Upper lobe of left lung (tissue), 6 donors: Measurements from ENCODE around the gene RABGEF1. TPM values are rescaled to one million over a fixed set of nuclear protein-coding genes. Genes with fewer than 3 reads are reported as not detected.
A peak's percentile ranks its signal among the peaks of the same experiment; 100 is the strongest.
"Not testable (repeated sequence)": the region's sequence is repeated elsewhere in the genome, so short reads cannot be mapped to it uniquely, and the experiment has no call there.

ENCODE experiments used
- ATAC-seq, 2 donors: fragments of 200-7000 bp; cut with Tn5 transposase; one replicate each; pipeline ENCODE4 v1.9.1; 2022; ENCODE audit warnings: mild to moderate bottlenecking in 2 of 2, moderate library complexity in 2 of 2; ENCODE audit not compliant: low FRiP score in 2 of 2
- DNase-seq, 2 donors: peaks; one replicate each; pipeline ENCODE4 v3.0.0-alpha.2; 2019 to 2020
- H3K27ac ChIP-seq, 4 donors: fragments of 200-600 bp; sonication (generic); one replicate each; pipeline ENCODE4 v1.5.1; 2016 to 2019
- H3K27me3 ChIP-seq, 4 donors: fragments of 200-600 bp; sonication (generic); one replicate each; pipeline ENCODE4 v1.5.1; 2017 to 2019
- H3K36me3 ChIP-seq, 4 donors: fragments of 200-600 bp; sonication (generic); one replicate each; pipeline ENCODE4 v1.5.1; 2016 to 2019
- H3K4me1 ChIP-seq, 4 donors: fragments of 200-600 bp; sonication (generic); one replicate each; pipeline ENCODE4 v1.5.1; 2018 to 2019
- H3K4me3 ChIP-seq, 4 donors: fragments of 200-600 bp; sonication (generic); one replicate each; pipeline ENCODE4 v1.5.1; 2017 to 2019; ENCODE audit warnings: mild to moderate bottlenecking in 2 of 4, moderate library complexity in 1 of 4
- H3K9me3 ChIP-seq, 4 donors: fragments of 200-600 bp; sonication (generic); one replicate each; pipeline ENCODE4 v1.5.1; 2018 to 2019
- EP300 ChIP-seq, 4 donors: sonication (generic); formaldehyde crosslinking; IDR thresholded peaks; one replicate each; pipeline ENCODE4 v1.5.1; 2017; ENCODE audit warnings: antibody characterized with exemption in 4 of 4, control low read depth in 2 of 4
- POLR2A ChIP-seq, 4 donors: fragments of 450-650 bp; IDR thresholded peaks; one replicate each; pipeline ENCODE4 v1.5.1; 2016 to 2017; ENCODE audit warnings: antibody characterized with exemption in 4 of 4, mild to moderate bottlenecking in 2 of 4
- POLR2AphosphoS5 ChIP-seq, 2 donors: sonication (generic); formaldehyde crosslinking; IDR thresholded peaks; one replicate each; pipeline ENCODE4 v1.5.1; 2017; ENCODE audit warnings: antibody characterized with exemption in 2 of 2
- WGBS, 2 donors: methylation state at CpG; one replicate each; pipeline ENCODE4 v1.1.5; 2017 to 2018; 5-methylcytosine and 5-hydroxymethylcytosine counted together
- total RNA-seq, 6 donors: library from RNA; depleted of rRNA in 4 of 6; stranded (reverse); fragments of >200 nt in 4 of 6; gene quantifications; one replicate each; pipeline versions ENCODE4 v1.1.0 to v1.2.1, GENCODE V29; 2016 to 2021
- TF ChIP-seq, protein P1 (sequence below), 6 experiments: fragments of 450-650 bp in 4 of 6; fragments of 200-600 bp in 2 of 6; sonication (generic) in 2 of 6; IDR thresholded peaks; one replicate each; pipeline ENCODE4 v1.5.1; 2016 to 2019; ENCODE audit warnings: antibody characterized with exemption in 6 of 6
- donor health status: DM: no; HTN: no; CAD: no; lungs with moderate emphysema.
- donor health status: DM: no; HTN: yes; CAD: no; lungs with severe emphysema.

The RABGEF1 gene
- total RNA-seq, 6 donors from 2014 or later, result 20.7 to 35.6 (median 30.3) TPM

- Histone ChIP-seq H3K27ac (peak overlapping the region; percentile 97 to 99 (median 98)), H3K27me3 (no peaks in the 10 kb centered on the region), H3K4me1 (peaks cover 11 to 51% (median 15%) of the 10 kb centered on the region in 4 donors), H3K36me3 (no peaks in the 10 kb centered on the region), H3K4me3 (peak overlapping the region; percentile 66 to 95 (median 81)), H3K9me3 (peaks cover 0 to 8% (median 6%) of the 10 kb centered on the region in 4 donors)
- WGBS, 2 donors, result 60 to 70% methylated on average over 14 of the region's 14 CpGs
- TF ChIP-seq POLR2AphosphoS5 (IDR thresholded peaks at IDR 0.05) (no peak), POLR2A (IDR thresholded peaks at IDR 0.05) (no peak), EP300 (IDR thresholded peaks at IDR 0.05) (no peak)
- DNase-seq (no peak), ATAC-seq (no peak)
Observed at GRCh38 chr7:66739477-66739876, 1.1 kb upstream of the RABGEF1 start.

DNA sequence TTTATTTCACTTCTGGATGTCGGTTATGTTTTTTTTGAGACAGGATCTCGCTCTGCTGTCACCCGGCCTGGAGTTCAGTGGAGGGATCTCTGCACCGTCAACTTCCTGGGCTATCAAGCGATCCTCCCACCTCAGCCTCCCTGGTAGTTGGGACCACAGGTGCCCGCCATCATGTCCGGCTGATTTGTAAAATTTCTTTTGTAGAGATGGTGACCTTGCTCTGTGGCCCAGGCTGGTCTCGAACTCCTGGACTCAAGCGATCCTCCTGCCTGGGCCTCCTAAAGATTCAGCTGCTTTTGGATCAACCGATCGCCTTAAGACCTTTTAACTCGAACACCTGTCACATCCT lies 606 bp upstream of the RABGEF1 start:
- Histone ChIP-seq H3K36me3 (no peaks in the 10 kb centered on the region), H3K27ac (peak overlapping the region; percentile 97 to 99 (median 98)), H3K9me3 (peaks cover 0 to 8% (median 6%) of the 10 kb centered on the region in 4 donors), H3K4me3 (peak overlapping the region; percentile 66 to 95 (median 81)), H3K27me3 (no peaks in the 10 kb centered on the region), H3K4me1 (peaks cover 11 to 55% (median 17%) of the 10 kb centered on the region in 4 donors)
- WGBS, 2 donors, result 13 to 15% methylated on average over 9 to 12 of the region's 12 CpGs
- ATAC-seq, result no peak
- TF ChIP-seq POLR2A (IDR thresholded peaks at IDR 0.05) (no peak), POLR2AphosphoS5 (IDR thresholded peaks at IDR 0.05) (no peak), EP300 (IDR thresholded peaks at IDR 0.05) (no peak)
- TF ChIP-seq, protein P1, sequence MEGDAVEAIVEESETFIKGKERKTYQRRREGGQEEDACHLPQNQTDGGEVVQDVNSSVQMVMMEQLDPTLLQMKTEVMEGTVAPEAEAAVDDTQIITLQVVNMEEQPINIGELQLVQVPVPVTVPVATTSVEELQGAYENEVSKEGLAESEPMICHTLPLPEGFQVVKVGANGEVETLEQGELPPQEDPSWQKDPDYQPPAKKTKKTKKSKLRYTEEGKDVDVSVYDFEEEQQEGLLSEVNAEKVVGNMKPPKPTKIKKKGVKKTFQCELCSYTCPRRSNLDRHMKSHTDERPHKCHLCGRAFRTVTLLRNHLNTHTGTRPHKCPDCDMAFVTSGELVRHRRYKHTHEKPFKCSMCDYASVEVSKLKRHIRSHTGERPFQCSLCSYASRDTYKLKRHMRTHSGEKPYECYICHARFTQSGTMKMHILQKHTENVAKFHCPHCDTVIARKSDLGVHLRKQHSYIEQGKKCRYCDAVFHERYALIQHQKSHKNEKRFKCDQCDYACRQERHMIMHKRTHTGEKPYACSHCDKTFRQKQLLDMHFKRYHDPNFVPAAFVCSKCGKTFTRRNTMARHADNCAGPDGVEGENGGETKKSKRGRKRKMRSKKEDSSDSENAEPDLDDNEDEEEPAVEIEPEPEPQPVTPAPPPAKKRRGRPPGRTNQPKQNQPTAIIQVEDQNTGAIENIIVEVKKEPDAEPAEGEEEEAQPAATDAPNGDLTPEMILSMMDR (IDR thresholded peaks at IDR 0.05), result no peak
- no peak for DNase-seq

DNA sequence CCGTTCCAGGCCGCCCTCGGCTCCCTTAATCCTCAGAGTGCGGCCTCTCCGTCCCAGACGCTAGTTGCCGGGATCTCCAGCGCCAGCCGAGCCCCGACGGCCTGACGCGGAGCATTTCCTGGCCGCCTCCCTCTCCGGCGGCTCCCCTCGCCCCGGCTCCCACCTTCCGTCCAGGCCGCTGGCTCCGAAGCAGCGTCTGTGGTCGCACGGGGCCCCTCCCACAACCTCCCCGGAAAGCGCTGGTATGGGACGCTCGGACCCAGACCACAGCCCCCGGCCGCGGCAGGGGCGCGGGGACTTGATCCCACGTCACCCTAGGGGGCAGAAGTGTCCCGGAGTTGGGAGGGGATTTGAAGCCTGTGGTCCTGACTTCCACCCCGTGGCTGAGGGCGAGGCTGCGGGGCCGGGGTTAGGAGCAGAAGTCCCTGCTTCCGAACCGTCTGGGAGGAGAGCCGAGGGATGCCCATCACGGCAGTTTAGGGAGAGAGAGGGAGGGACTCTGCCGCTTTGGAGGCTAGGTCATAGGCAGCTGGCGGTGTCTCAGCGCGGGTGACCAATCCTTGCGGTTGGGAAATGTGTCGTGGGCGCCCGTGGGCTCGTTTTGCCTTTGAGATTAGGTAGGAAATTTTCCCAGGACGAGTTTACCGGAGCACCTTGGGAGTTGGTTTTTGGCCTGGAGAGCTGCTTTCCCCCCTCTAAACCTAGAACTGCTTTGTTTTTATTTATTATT lies 612 bp downstream of the RABGEF1 start:
- not testable (repeated sequence) for H3K27me3 ChIP-seq, H3K9me3 ChIP-seq, H3K36me3 ChIP-seq
- TF ChIP-seq POLR2AphosphoS5 (IDR thresholded peaks at IDR 0.05), result peak in 1 of 2 donors; percentile 24
- TF ChIP-seq, protein P1 (IDR thresholded peaks at IDR 0.05), result peak in 2 of 6 experiments; percentile 8 to 15
- TF ChIP-seq POLR2A (IDR thresholded peaks at IDR 0.05), result peak in 1 of 4 donors; percentile 19
- DNase-seq, result peak; percentile 48 to 91
- Histone ChIP-seq H3K27ac (peak overlapping the region; percentile 97 to 99 (median 98)), H3K4me3 (peak overlapping the region; percentile 66 to 95 (median 81)), H3K4me1 (peaks cover 11 to 55% (median 17%) of the 10 kb centered on the region in 4 donors)
- WGBS, 2 donors, result 1 to 3% methylated on average over 11 to 32 of the region's 54 CpGs
- ATAC-seq, result peak; percentile 74 to 81

- DNase-seq (no peak), ATAC-seq (no peak)
- Histone ChIP-seq H3K4me3 (peak overlapping the region; percentile 66 to 95 (median 81)), H3K27me3 (no peaks in the 10 kb centered on the region), H3K36me3 (no peaks in the 10 kb centered on the region), H3K27ac (peak overlapping the region; percentile 97 to 99 (median 98)), H3K9me3 (no peaks in the 10 kb centered on the region), H3K4me1 (peaks cover 11 to 55% (median 17%) of the 10 kb centered on the region in 4 donors)
- 56 to 58% methylated on average over 17 of the region's 17 CpGs for WGBS, 2 donors
- TF ChIP-seq, protein P1 (IDR thresholded peaks at IDR 0.05), result no peak
- TF ChIP-seq EP300 (IDR thresholded peaks at IDR 0.05) (no peak), POLR2A (IDR thresholded peaks at IDR 0.05) (no peak), POLR2AphosphoS5 (IDR thresholded peaks at IDR 0.05) (no peak)
Observed at GRCh38 chr7:66741710-66742049, 1.1 kb downstream of the RABGEF1 start.

DNA sequence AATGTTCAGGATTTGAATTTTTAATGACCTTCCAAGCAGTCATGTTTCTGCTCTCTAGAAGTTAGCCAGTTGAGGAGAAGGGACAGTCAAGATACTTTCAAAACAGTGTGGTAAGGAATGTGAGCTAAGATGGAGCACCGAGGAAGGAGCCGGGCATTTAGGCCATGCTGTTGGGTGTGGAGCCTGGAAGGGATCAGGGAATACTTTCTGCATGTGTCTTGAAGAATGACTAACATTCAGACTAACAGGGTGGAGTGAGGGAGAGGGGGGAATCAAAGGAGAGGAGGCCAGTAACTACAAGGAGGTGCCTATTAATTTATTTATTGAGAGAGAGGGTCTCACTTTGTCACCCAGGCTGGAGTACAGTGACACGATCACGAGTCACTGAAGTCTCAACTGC lies 1.8 kb downstream of the RABGEF1 start:
- H3K27ac ChIP-seq, H3K4me3 ChIP-seq: not testable (repeated sequence)
- peaks cover 11 to 50% (median 18%) of the 10 kb centered on the region in 4 donors for H3K4me1 ChIP-seq

DNA sequence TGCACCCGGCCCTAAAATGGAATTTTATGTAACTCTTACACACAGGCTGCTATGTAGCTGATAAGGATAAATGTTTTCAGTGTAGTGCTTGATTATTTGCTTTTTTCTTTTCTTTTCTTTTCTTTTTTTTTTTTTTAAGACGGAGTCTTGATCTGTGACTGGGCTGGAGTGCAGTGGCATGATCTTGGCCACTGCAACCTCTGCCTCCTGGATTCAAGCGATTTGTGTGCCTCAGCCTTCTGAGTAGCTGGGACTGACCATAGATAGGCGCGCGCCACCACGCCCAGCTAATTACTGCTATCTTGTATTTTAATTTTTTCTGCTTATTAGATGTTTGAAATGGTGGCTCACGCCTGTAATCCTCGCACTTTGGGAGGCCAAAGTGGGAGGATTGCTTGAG lies 3.4 kb downstream of the RABGEF1 start:
- peaks cover 16 to 47% (median 27%) of the 10 kb centered on the region in 4 donors for H3K4me1 ChIP-seq
- ATAC-seq (no peak), DNase-seq (no peak)
- H3K9me3 ChIP-seq, result no peaks in the 10 kb centered on the region
- no peaks in the 10 kb centered on the region for H3K27me3 ChIP-seq
- no peak for TF ChIP-seq POLR2AphosphoS5 (IDR thresholded peaks at IDR 0.05)
- TF ChIP-seq, protein P1 (IDR thresholded peaks at IDR 0.05), result no peak
- no peak for TF ChIP-seq EP300 (IDR thresholded peaks at IDR 0.05)
- no peak for TF ChIP-seq POLR2A (IDR thresholded peaks at IDR 0.05)
- no peak overlapping the region for H3K4me3 ChIP-seq
- no peak overlapping the region for H3K27ac ChIP-seq
- WGBS, 2 donors, result 86 to 95% methylated on average over 9 of the region's 9 CpGs
- no peaks in the 10 kb centered on the region for H3K36me3 ChIP-seq

More for the DNA sequence above, 1.8 kb downstream of the RABGEF1 start:
- not testable (repeated sequence) for H3K9me3 ChIP-seq, DNase-seq, H3K27me3 ChIP-seq, H3K36me3 ChIP-seq
- ATAC-seq, result peak in 1 of 2 donors; percentile 47
- 63 to 66% methylated on average over 3 to 4 of the region's 4 CpGs for WGBS, 2 donors
